Measurements from ENCODE around the gene NCK2. TPM values are rescaled to one million over a fixed set of nuclear protein-coding genes. Genes with fewer than 3 reads are reported as not detected.

Gene NCK2
- total and polyA plus RNA-seq, 2 of the 13 experiments (the other 11 are each of a cell fraction or from before 2014, with no cell fraction given), result 14.8 to 23.5 TPM

- TF ChIP-seq ZNF275 (CRISPR knock-in tag; IDR thresholded peaks at IDR 0.05; ENCODE audit: borderline replicate concordance) (no peak), ZNF678 (CRISPR knock-in tag; IDR thresholded peaks at IDR 0.05) (no peak), ZNF788 (CRISPR knock-in tag; IDR thresholded peaks at IDR 0.05; ENCODE audit: borderline replicate concordance) (0 out of 2 replicates have a peak, but pooled peaks have one; percentile 35), HIC2 (CRISPR knock-in tag; IDR thresholded peaks at IDR 0.05; ENCODE audit: low read depth) (no peak), NFYB (CRISPR knock-in tag; IDR thresholded peaks at IDR 0.05) (no peak), RARA (CRISPR knock-in tag; IDR thresholded peaks at IDR 0.05) (peak; percentile 35; the same call in 1 of the 2 replicates), KAT8 (CRISPR knock-in tag; IDR thresholded peaks at IDR 0.05) (no peak), SATB2 (CRISPR knock-in tag; IDR thresholded peaks at IDR 0.05) (no peak), ZNF501 (CRISPR knock-in tag; IDR thresholded peaks at IDR 0.05) (0 out of 2 replicates have a peak, but pooled peaks have one; percentile 26), ZNF335 (CRISPR knock-in tag; IDR thresholded peaks at IDR 0.05) (no peak), ZNF776 (CRISPR knock-in tag; IDR thresholded peaks at IDR 0.05) (no peak), ZBTB7B (CRISPR knock-in tag; IDR thresholded peaks at IDR 0.05) (no peak), REXO4 (CRISPR knock-in tag; IDR thresholded peaks at IDR 0.05; ENCODE audit: borderline replicate concordance) (no peak), ZNF12 (CRISPR knock-in tag; IDR thresholded peaks at IDR 0.05) (0 out of 2 replicates have a peak, but pooled peaks have one; percentile 21), ZNF605 (CRISPR knock-in tag; IDR thresholded peaks at IDR 0.05) (0 out of 2 replicates have a peak, but pooled peaks have one; percentile 5), IKZF4 (CRISPR knock-in tag; IDR thresholded peaks at IDR 0.05; ENCODE audit: borderline replicate concordance, low read depth, not compliant biosample characterization) (no peak), NRL (CRISPR knock-in tag; IDR thresholded peaks at IDR 0.05; ENCODE audit: borderline replicate concordance) (no peak), CENPX (CRISPR knock-in tag; IDR thresholded peaks at IDR 0.05) (no peak), HNF4A (CRISPR knock-in tag; IDR thresholded peaks at IDR 0.05) (peak; percentile 62), NCOA2 (CRISPR knock-in tag; IDR thresholded peaks at IDR 0.05) (no peak), XRCC5 (optimal IDR thresholded peaks at IDR 0.05; ENCODE audit: low read length) (peak; percentile 14), REPIN1 (CRISPR knock-in tag; IDR thresholded peaks at IDR 0.05; ENCODE audit: borderline replicate concordance, low read depth) (no peak), POGZ (CRISPR knock-in tag; IDR thresholded peaks at IDR 0.05) (no peak), KAT7 (CRISPR knock-in tag; IDR thresholded peaks at IDR 0.05; ENCODE audit: borderline replicate concordance) (no peak)
- TF ChIP-seq, protein P1, sequence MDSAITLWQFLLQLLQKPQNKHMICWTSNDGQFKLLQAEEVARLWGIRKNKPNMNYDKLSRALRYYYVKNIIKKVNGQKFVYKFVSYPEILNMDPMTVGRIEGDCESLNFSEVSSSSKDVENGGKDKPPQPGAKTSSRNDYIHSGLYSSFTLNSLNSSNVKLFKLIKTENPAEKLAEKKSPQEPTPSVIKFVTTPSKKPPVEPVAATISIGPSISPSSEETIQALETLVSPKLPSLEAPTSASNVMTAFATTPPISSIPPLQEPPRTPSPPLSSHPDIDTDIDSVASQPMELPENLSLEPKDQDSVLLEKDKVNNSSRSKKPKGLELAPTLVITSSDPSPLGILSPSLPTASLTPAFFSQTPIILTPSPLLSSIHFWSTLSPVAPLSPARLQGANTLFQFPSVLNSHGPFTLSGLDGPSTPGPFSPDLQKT (CRISPR knock-in tag; IDR thresholded peaks at IDR 0.05; ENCODE audit: borderline replicate concordance), result no peak
- TF ChIP-seq, protein P2, sequence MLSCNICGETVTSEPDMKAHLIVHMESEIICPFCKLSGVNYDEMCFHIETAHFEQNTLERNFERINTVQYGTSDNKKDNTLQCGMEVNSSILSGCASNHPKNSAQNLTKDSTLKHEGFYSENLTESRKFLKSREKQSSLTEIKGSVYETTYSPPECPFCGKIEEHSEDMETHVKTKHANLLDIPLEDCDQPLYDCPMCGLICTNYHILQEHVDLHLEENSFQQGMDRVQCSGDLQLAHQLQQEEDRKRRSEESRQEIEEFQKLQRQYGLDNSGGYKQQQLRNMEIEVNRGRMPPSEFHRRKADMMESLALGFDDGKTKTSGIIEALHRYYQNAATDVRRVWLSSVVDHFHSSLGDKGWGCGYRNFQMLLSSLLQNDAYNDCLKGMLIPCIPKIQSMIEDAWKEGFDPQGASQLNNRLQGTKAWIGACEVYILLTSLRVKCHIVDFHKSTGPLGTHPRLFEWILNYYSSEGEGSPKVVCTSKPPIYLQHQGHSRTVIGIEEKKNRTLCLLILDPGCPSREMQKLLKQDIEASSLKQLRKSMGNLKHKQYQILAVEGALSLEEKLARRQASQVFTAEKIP (CRISPR knock-in tag; IDR thresholded peaks at IDR 0.05; ENCODE audit: borderline replicate concordance), result no peak
These were observed 46.8 kb upstream of the NCK2 start (continued) for GRCh38 chr2:105697781-105698449.

Measured in HepG2 (cell line).